HepG2 (cell line): ENCODE measurements around the gene ALOX15. TPM values are rescaled to one million over a fixed set of nuclear protein-coding genes. Genes with fewer than 3 reads are reported as not detected.

ENCODE experiments used
- ATAC-seq: fragments of 200-7000 bp; cut with Tn5 transposase; 3 replicates; pipeline ENCODE4 v1.9.1; 2020; ENCODE audit warnings: mild to moderate bottlenecking, moderate library complexity
- BruUV-seq: library from RNA; stranded (reverse); fragments of 400-500 nt; replicated peaks from 2 replicates; lab custom pipeline; 2021; lab: Mats Ljungman, UMichigan
- CTCF ChIA-PET: fragments of 300-600 bp; formaldehyde crosslinking; extraction: SDS; loops from one replicate; lab custom pipeline; 2021; ENCODE audit warnings: low total read pairs, inconsistent platforms, low intra/inter-chr PET ratio; lab: Yijun Ruan, JAX
- POLR2A ChIA-PET: fragments of 350-600 bp; sonication (Branson Sonifier 250); formaldehyde crosslinking; loops from one replicate; lab custom pipeline; 2020; ENCODE audit warnings: antibody characterized with exemption, inconsistent platforms; lab: Yijun Ruan, JAX
- DNase-seq: peaks from one replicate; pipeline ENCODE4 v3.0.0-alpha.2; 2015; ENCODE audit warnings: low spot score
- FAIRE-seq: peaks from 3 replicates; lab custom pipeline; 2011; peaks lifted over from hg19 to GRCh38; lab: Jason Lieb, UNC
- H2AFZ ChIP-seq: one replicate; pipeline ENCODE4 v1.6.1; 2011; ENCODE audit warnings: low read length, inconsistent platforms
- H3K27ac ChIP-seq: fragments of 300-600 bp; 3 replicates; pipeline ENCODE4 v1.8.0; 2011; ENCODE audit warnings: mixed run types, mild to moderate bottlenecking, mixed read lengths, low read length, inconsistent platforms; ENCODE audit not compliant: insufficient read depth; ENCODE audit errors: extremely low read length
- H3K27me3 ChIP-seq, 2 experiments: fragments of 200-600 bp in 1 of 2; 2 replicates in 1 of 2; 3 replicates in 1 of 2; pipeline versions ENCODE4 v1.6.0 to v1.8.0; 2011; ENCODE audit warnings: low read length in 2 of 2, mild to moderate bottlenecking in 2 of 2, moderate library complexity in 2 of 2, inconsistent platforms in 1 of 2; ENCODE audit not compliant: insufficient read depth in 2 of 2, control insufficient read depth in 1 of 2
- H3K36me3 ChIP-seq, 2 experiments: fragments of 200-600 bp in 1 of 2; replicated peaks in 1 of 2; 2 replicates in 1 of 2; 3 replicates in 1 of 2; pipeline versions ENCODE4 v1.5.1 to v1.8.0; 2011; ENCODE audit warnings: low read length in 2 of 2, inconsistent platforms in 1 of 2; ENCODE audit not compliant: insufficient read depth in 2 of 2, control insufficient read depth in 1 of 2
- H3K4me1 ChIP-seq: 2 replicates; pipeline ENCODE4 v1.5.1; 2012; ENCODE audit warnings: low read length, inconsistent platforms; ENCODE audit not compliant: insufficient read depth
- H3K4me2 ChIP-seq: 2 replicates; pipeline ENCODE4 v1.6.0; 2011; ENCODE audit warnings: low read depth, low read length, inconsistent platforms
- H3K4me3 ChIP-seq, 3 experiments: fragments of 200-600 bp in 1 of 3; sonication (generic), shearing (Covaris generic) in 1 of 3; replicated peaks in 1 of 3; 2 replicates each; pipeline ENCODE4 v1.5.1; 2011 to 2016; ENCODE audit warnings: low read length in 3 of 3, inconsistent platforms in 2 of 3, low read depth in 2 of 3, mild to moderate bottlenecking in 2 of 3, control low read depth in 1 of 3, mixed read lengths in 1 of 3; ENCODE audit not compliant: insufficient read depth in 1 of 3
- H3K79me2 ChIP-seq: one replicate; pipeline ENCODE4 v1.6.1; 2011; ENCODE audit warnings: low read length, inconsistent platforms; ENCODE audit not compliant: insufficient read depth
- H3K9ac ChIP-seq: 2 replicates; pipeline ENCODE4 v1.6.0; 2011; ENCODE audit warnings: mild to moderate bottlenecking, low read depth, low read length, inconsistent platforms; ENCODE audit not compliant: insufficient read depth
- H3K9me3 ChIP-seq: 2 replicates; pipeline ENCODE4 v1.5.1; 2012; ENCODE audit warnings: mild to moderate bottlenecking, low read length
- H4K20me1 ChIP-seq: 2 replicates; pipeline ENCODE4 v1.6.0; 2011; ENCODE audit warnings: inconsistent platforms, mild to moderate bottlenecking, low read length, moderate library complexity; ENCODE audit not compliant: insufficient read depth
- ARHGAP35 ChIP-seq: sonication (generic); formaldehyde crosslinking; IDR thresholded peaks from 2 replicates; pipeline ENCODE4 v1.9.0; 2022; ENCODE audit warnings: mild to moderate bottlenecking, inconsistent platforms, moderate library complexity, missing genetic modification reagents, borderline replicate concordance
- ARNTL ChIP-seq: sonication (generic); formaldehyde crosslinking; IDR thresholded peaks from 2 replicates; pipeline ENCODE4 v1.4.0; 2020; ENCODE audit warnings: mild to moderate bottlenecking, missing genetic modification reagents
- ATAD3A ChIP-seq: sonication (generic); formaldehyde crosslinking; IDR thresholded peaks from 2 replicates; pipeline ENCODE4 v1.4.0; 2020; ENCODE audit warnings: missing genetic modification reagents
- KDM3A ChIP-seq: IDR thresholded peaks from 2 replicates; pipeline ENCODE4 v1.6.1; 2018; ENCODE audit warnings: low read depth, missing compliant biosample characterization
- NFIC ChIP-seq: IDR thresholded peaks from 2 replicates; pipeline ENCODE4 v1.6.1; 2012; ENCODE audit warnings: mild to moderate bottlenecking, low read length, inconsistent platforms
- TAF15 ChIP-seq: fragments of 200-400 bp; formaldehyde crosslinking; IDR thresholded peaks from one replicate; pipeline ENCODE4 v1.6.1; 2018; ENCODE audit warnings: mild to moderate bottlenecking, low read depth, low read length; ENCODE audit not compliant: poor library complexity, severe bottlenecking
- ZFP62 ChIP-seq: sonication (generic); formaldehyde crosslinking; IDR thresholded peaks from 2 replicates; pipeline ENCODE4 v1.4.0; 2020; ENCODE audit warnings: missing genetic modification reagents
- ZNF629 ChIP-seq: sonication (generic); formaldehyde crosslinking; conservative IDR thresholded peaks from 2 replicates; pipeline ENCODE4 v1.5.0; 2020; ENCODE audit warnings: missing genetic modification reagents
- ZNF670 ChIP-seq: sonication (generic); formaldehyde crosslinking; IDR thresholded peaks from 2 replicates; pipeline ENCODE4 v1.8.0; 2022; ENCODE audit warnings: mild to moderate bottlenecking, missing genetic modification reagents, borderline replicate concordance
- ZNF678 ChIP-seq: sonication (generic); formaldehyde crosslinking; IDR thresholded peaks from 2 replicates; pipeline ENCODE4 v1.4.0; 2020; ENCODE audit warnings: mild to moderate bottlenecking, missing genetic modification reagents
- WGBS: methylation state at CpG from one replicate; pipeline ENCODE4 v1.1.6; 2017; ENCODE audit warnings: low lambda C conversion rate; 5-methylcytosine and 5-hydroxymethylcytosine counted together
- in situ Hi-C: cut with HindIII; loops from 2 replicates; pipeline ENCODE4 v1.10.0; 2017; ENCODE audit warnings: low pct_unique_long_range_greater_than_20kb; ENCODE audit not compliant: extremely low pct_ligation_motif_present
- intact Hi-C: fragments of 100-400 bp; cut with micrococcal nuclease; formaldehyde crosslinking; loops from one replicate; pipeline ENCODE4 v1.10.0; 2022; ENCODE audit not compliant: unreplicated experiment
- polyA plus RNA-seq, 8 experiments: library from polyadenylated mRNA; depleted of rRNA in 3 of 8; stranded (reverse) in 7 of 8; unstranded in 1 of 8; fragments of >200 nt; fragmentation: Illumina TruSeq in 4 of 8; extraction: Trizol in 4 of 8; gene quantifications; 2 replicates each; pipeline versions ENCODE4 v1.2.1 to v1.2.3, GENCODE V29; 2011 to 2016; ENCODE audit warnings: low read depth in 4 of 8, missing spikeins in 1 of 8, mixed read lengths in 1 of 8; ENCODE audit not compliant: insufficient read depth in 1 of 8
- total RNA-seq, 5 experiments: library from RNA; depleted of rRNA; stranded (reverse); fragments of >200 nt; fragmentation: Illumina TruSeq; extraction: Trizol; gene quantifications; 2 replicates each; pipeline ENCODE4 v1.2.3, GENCODE V29; 2016; ENCODE audit warnings: low read depth in 1 of 5

The ALOX15 gene
- total and polyA plus RNA-seq, 2 of the 13 experiments (the other 11 are each of a cell fraction or from before 2014, with no cell fraction given), result 0.04 TPM; not detected in 1

DNA sequence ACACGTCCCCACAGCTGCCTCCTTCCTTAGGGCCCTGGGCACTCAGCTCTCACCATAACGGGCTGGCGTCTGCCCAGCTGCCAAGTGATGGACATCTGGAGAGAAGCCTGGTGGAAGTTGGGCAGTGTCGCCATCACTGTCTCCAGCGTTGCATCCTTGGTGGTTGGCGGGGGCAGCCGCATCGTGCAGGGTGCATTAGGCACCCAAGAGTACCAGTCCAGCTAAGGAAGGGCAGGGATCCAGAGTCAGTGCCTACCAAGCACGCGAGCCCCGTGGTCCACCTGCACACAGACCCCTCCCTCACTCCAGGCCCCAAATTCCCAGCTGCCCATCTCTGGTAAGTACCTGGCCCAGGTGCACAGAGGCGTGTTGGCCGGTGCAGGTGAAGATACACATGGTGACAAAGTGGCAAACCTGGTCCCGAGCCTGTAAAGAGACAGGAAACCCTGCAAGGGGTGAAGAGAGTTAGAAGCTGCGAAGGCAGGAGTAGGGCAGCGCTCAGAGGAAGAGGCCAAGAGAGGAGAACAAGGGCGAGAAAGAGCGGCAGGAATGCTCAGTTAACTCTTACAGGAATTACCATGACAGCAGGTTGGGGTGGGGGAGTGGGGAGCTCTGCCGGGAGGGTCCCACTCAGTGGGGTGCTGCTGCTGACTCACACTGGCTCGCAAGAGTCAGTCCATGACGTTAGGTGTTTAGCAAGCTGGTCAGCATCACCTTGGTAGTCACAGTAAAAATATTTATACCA, 9.5 kb downstream of the ALOX15 start:
- no peaks in the 10 kb centered on the region for H3K79me2 ChIP-seq
- in situ Hi-C loops, result no loop called here
- TF ChIP-seq ARHGAP35 (CRISPR knock-in tag), result no peak
- no peak for TF ChIP-seq ZFP62
- TF ChIP-seq ARNTL, result no peak
- TF ChIP-seq ZNF678 (CRISPR knock-in tag), result no peak
- no peak for TF ChIP-seq ATAD3A (CRISPR knock-in tag)
- TF ChIP-seq ZNF670 (CRISPR knock-in tag), result no peak
- no peak for TF ChIP-seq KDM3A
- TF ChIP-seq NFIC, result no peak
- no peak for TF ChIP-seq TAF15
- TF ChIP-seq ZNF629 (CRISPR knock-in tag), result no peak
- H3K4me3 ChIP-seq, result no peak overlapping the region
- H3K9ac ChIP-seq, result no peak overlapping the region
- POLR2A ChIA-PET, result no interaction called here
- CTCF ChIA-PET, result no interaction called here
- no peaks in the 10 kb centered on the region for H3K36me3 ChIP-seq
- H3K9me3 ChIP-seq, result no peaks in the 10 kb centered on the region
- 48% methylated on average over 8 of the region's 21 CpGs for WGBS
- DNase-seq (no peak), FAIRE-seq (no peak), ATAC-seq (no peak)
- no peak overlapping the region for H3K4me2 ChIP-seq
- no TSS peak for BruUV-seq
- no peak overlapping the region for H3K27ac ChIP-seq
- H3K27me3 ChIP-seq, result peaks cover 7 to 25% of the 10 kb centered on the region in 2 experiments; a peak in 3 of 5 replicates
- H3K4me1 ChIP-seq, result no peaks in the 10 kb centered on the region
- no peak overlapping the region for H2AFZ ChIP-seq
- no peaks in the 10 kb centered on the region for H4K20me1 ChIP-seq
- intact Hi-C loops, result no loop called here
